HCT116 (cell line): Measurements from ENCODE around the gene MTUS2. TPM values are rescaled to one million over a fixed set of nuclear protein-coding genes. Genes with fewer than 3 reads are reported as not detected.

Source experiments
- ATAC-seq: fragments of 200-7000 bp; cut with Tn5 transposase; 2 replicates; pipeline ENCODE4 v1.9.1; 2020; ENCODE audit warnings: mild to moderate bottlenecking, moderate library complexity
- BruUV-seq: library from RNA; stranded (reverse); fragments of 400-500 nt; replicated peaks from 2 replicates; lab custom pipeline; 2021; lab: Mats Ljungman, UMichigan
- CTCF ChIA-PET: fragments of 300-600 bp; sonication (Branson Sonifier 250); formaldehyde crosslinking; loops from one replicate; lab custom pipeline; 2021; ENCODE audit warnings: antibody characterized with exemption; lab: Charles Lee
- POLR2A ChIA-PET: fragments of 300-600, 350-600 bp; sonication (Branson Sonifier 250); formaldehyde crosslinking; loops from one replicate; lab custom pipeline; 2021; ENCODE audit warnings: antibody characterized with exemption; lab: Charles Lee
- RAD21 ChIA-PET, 2 experiments: fragments of 300-600 bp; sonication (Branson Sonifier 250); formaldehyde crosslinking; loops; one replicate each; lab custom pipeline; 2023; ENCODE audit warnings: low total read pairs in 2 of 2; ENCODE audit not compliant: uncharacterized antibody in 2 of 2, unreplicated experiment in 2 of 2, low non-redundant PET in 1 of 2; lab: Charles Lee
- DNase-seq: peaks from one replicate; pipeline ENCODE4 v3.0.0-alpha.2; 2010; ENCODE audit warnings: low read depth, low spot score
- H2AFZ ChIP-seq: fragments of 200-600 bp; shearing (Covaris generic), sonication (generic); 2 replicates; pipeline ENCODE4 v1.6.1; 2017; ENCODE audit warnings: low read depth, mixed run types, mixed read lengths, antibody characterized with exemption, low read length; ENCODE audit not compliant: poor library complexity, severe bottlenecking
- H3K27ac ChIP-seq: 2 replicates; pipeline ENCODE4 v1.5.1; 2012; ENCODE audit warnings: low read depth, low read length
- H3K27me3 ChIP-seq: fragments of 200-600 bp; sonication (generic); 2 replicates; pipeline ENCODE4 v1.6.1; 2016; ENCODE audit warnings: mixed run types, low read length, mixed read lengths; ENCODE audit not compliant: insufficient read depth
- H3K36me3 ChIP-seq, 2 experiments: fragments of 200-500 bp in 1 of 2; fragments of 200-600 bp in 1 of 2; sonication (Bioruptor generic) in 1 of 2; sonication (generic) in 1 of 2; 2 replicates each; pipeline versions ENCODE4 v1.5.1 to v1.6.1; 2014 to 2016; ENCODE audit warnings: low read length in 2 of 2, inconsistent platforms in 1 of 2, mixed read lengths in 1 of 2, mixed run types in 1 of 2; ENCODE audit not compliant: insufficient read depth in 2 of 2, control insufficient read depth in 1 of 2
- H3K4me1 ChIP-seq, 2 experiments: fragments of 200-600 bp in 1 of 2; sonication (generic) in 1 of 2; 2 replicates each; pipeline versions ENCODE4 v1.5.1 to v1.6.1; 2012 to 2017; ENCODE audit warnings: low read length in 2 of 2, inconsistent platforms in 1 of 2, mild to moderate bottlenecking in 1 of 2, mixed read lengths in 1 of 2, mixed run types in 1 of 2, moderate library complexity in 1 of 2; ENCODE audit not compliant: insufficient read depth in 2 of 2, control insufficient read depth in 1 of 2
- H3K4me2 ChIP-seq: fragments of 200-600 bp; sonication (generic); 2 replicates; pipeline ENCODE4 v1.6.1; 2017; ENCODE audit warnings: mixed run types, low read length, mixed read lengths
- H3K4me3 ChIP-seq, 2 experiments: fragments of 200-600 bp in 1 of 2; sonication (generic) in 1 of 2; replicated peaks in 1 of 2; 2 replicates each; pipeline ENCODE4 v1.5.1; 2011 to 2016; ENCODE audit warnings: low read length in 2 of 2, control low read depth in 1 of 2, low read depth in 1 of 2, mild to moderate bottlenecking in 1 of 2, mixed read lengths in 1 of 2, mixed run types in 1 of 2
- H3K79me2 ChIP-seq: fragments of 200-600 bp; sonication (generic); 2 replicates; pipeline ENCODE4 v1.6.1; 2017; ENCODE audit warnings: mild to moderate bottlenecking, mixed run types, low read length, moderate library complexity, mixed read lengths; ENCODE audit not compliant: insufficient read depth
- H3K9ac ChIP-seq: fragments of 200-600 bp; sonication (generic); 2 replicates; pipeline ENCODE4 v1.6.1; 2016; ENCODE audit warnings: low read length, mixed read lengths
- H3K9me2 ChIP-seq: fragments of 200-600 bp; sonication (generic), shearing (Covaris generic); 2 replicates; pipeline ENCODE4 v1.6.1; 2017; ENCODE audit warnings: mixed run types, mild to moderate bottlenecking, moderate library complexity; ENCODE audit not compliant: insufficient read depth
- H3K9me3 ChIP-seq, 2 experiments: fragments of 200-500 bp in 1 of 2; fragments of 200-600 bp in 1 of 2; sonication (Bioruptor generic) in 1 of 2; sonication (generic) in 1 of 2; 2 replicates each; pipeline ENCODE4 v1.6.1; 2014 to 2017; ENCODE audit warnings: low read length in 2 of 2, mixed read lengths in 2 of 2, inconsistent platforms in 1 of 2, low read depth in 1 of 2, mild to moderate bottlenecking in 1 of 2, mixed run types in 1 of 2, moderate library complexity in 1 of 2; ENCODE audit not compliant: control insufficient read depth in 1 of 2, insufficient read depth in 1 of 2
- H4K20me1 ChIP-seq: fragments of 200-600 bp; sonication (generic), shearing (Covaris generic); 2 replicates; pipeline ENCODE4 v1.6.1; 2017; ENCODE audit warnings: mixed run types, mild to moderate bottlenecking, moderate library complexity; ENCODE audit not compliant: insufficient read depth
- CBX3 ChIP-seq: IDR thresholded peaks from 2 replicates; pipeline ENCODE4 v1.6.1; 2012; ENCODE audit warnings: low read depth
- CEBPB ChIP-seq: IDR thresholded peaks from 2 replicates; pipeline ENCODE4 v1.6.1; 2012; ENCODE audit warnings: low read depth
- CTCF ChIP-seq, 3 experiments: fragments of 200-600 bp in 1 of 3; sonication (generic) in 1 of 3; IDR thresholded peaks in 2 of 3; conservative IDR thresholded peaks in 1 of 3; 2 replicates each; pipeline ENCODE4 v1.5.1; 2012 to 2017; ENCODE audit warnings: low read depth in 2 of 3, low read length in 2 of 3, antibody characterized with exemption in 1 of 3, borderline replicate concordance in 1 of 3, control low read depth in 1 of 3, mild to moderate bottlenecking in 1 of 3, mixed read lengths in 1 of 3, mixed run types in 1 of 3, moderate library complexity in 1 of 3; ENCODE audit not compliant: insufficient read depth in 1 of 3
- EGR1 ChIP-seq: IDR thresholded peaks from 2 replicates; pipeline ENCODE4 v1.6.1; 2012; ENCODE audit warnings: low read depth
- ELF1 ChIP-seq: IDR thresholded peaks from 2 replicates; pipeline ENCODE4 v1.6.1; 2012; ENCODE audit warnings: low read depth, borderline replicate concordance
- EZH2 ChIP-seq: fragments of 200-600 bp; sonication (generic); IDR thresholded peaks from 2 replicates; pipeline ENCODE4 v1.6.1; 2017; ENCODE audit warnings: antibody characterized with exemption, mixed run types
- EZH2phosphoT487 ChIP-seq: fragments of 200-600 bp; IDR thresholded peaks from 2 replicates; pipeline ENCODE4 v1.6.1; 2018; ENCODE audit warnings: antibody characterized with exemption, borderline replicate concordance
- FOSL1 ChIP-seq: IDR thresholded peaks from 2 replicates; pipeline ENCODE4 v1.6.1; 2012; ENCODE audit warnings: low read depth
- JUND ChIP-seq: IDR thresholded peaks from 2 replicates; pipeline ENCODE4 v1.6.1; 2012
- POLR2A ChIP-seq: IDR thresholded peaks from 2 replicates; pipeline ENCODE4 v1.7.0; 2011; ENCODE audit warnings: borderline replicate concordance; ENCODE audit not compliant: insufficient read depth, insufficient read length; ENCODE audit errors: extremely low read depth
- REST ChIP-seq: IDR thresholded peaks from 2 replicates; pipeline ENCODE4 v1.6.1; 2012; ENCODE audit warnings: low read depth
- SIN3A ChIP-seq: IDR thresholded peaks from 2 replicates; pipeline ENCODE4 v1.6.1; 2012; ENCODE audit warnings: low read depth
- SP1 ChIP-seq: IDR thresholded peaks from 2 replicates; pipeline ENCODE4 v1.6.1; 2012; ENCODE audit warnings: low read depth
- SRF ChIP-seq: IDR thresholded peaks from 2 replicates; pipeline ENCODE4 v1.6.1; 2012; ENCODE audit warnings: low read depth
- TCF7L2 ChIP-seq: IDR thresholded peaks from 2 replicates; pipeline ENCODE4 v1.7.0; 2011; ENCODE audit warnings: borderline replicate concordance, inconsistent platforms; ENCODE audit not compliant: insufficient read depth, insufficient read length; ENCODE audit errors: extremely low read depth
- YY1 ChIP-seq: IDR thresholded peaks from 2 replicates; pipeline ENCODE4 v1.6.1; 2011; ENCODE audit warnings: low read length, low read depth, moderate library complexity, mild to moderate bottlenecking; ENCODE audit not compliant: insufficient replicate concordance; ENCODE audit errors: extremely low read depth
- ZFX ChIP-seq: fragments of 450-650 bp; IDR thresholded peaks from 2 replicates; pipeline ENCODE4 v1.6.1; 2017
- ZNF274 ChIP-seq: fragments of 200-500 bp; sonication (Bioruptor generic); IDR thresholded peaks from 2 replicates; pipeline ENCODE4 v1.6.1; 2014; ENCODE audit warnings: mild to moderate bottlenecking, low read depth, low read length, inconsistent platforms
- intact Hi-C: fragments of 100-400 bp; cut with micrococcal nuclease; formaldehyde crosslinking; loops from 2 replicates; pipeline ENCODE4 v1.10.0; 2022
- total RNA-seq: library from RNA; stranded (reverse); gene quantifications from one replicate; pipeline ENCODE4 v1.2.1, GENCODE V29; 2021; ENCODE audit not compliant: unreplicated experiment
- TF ChIP-seq, protein P1 (sequence below): IDR thresholded peaks from 2 replicates; pipeline ENCODE4 v1.6.1; 2012
- TF ChIP-seq, protein P2 (sequence below): IDR thresholded peaks from 2 replicates; pipeline ENCODE4 v1.6.1; 2011; ENCODE audit warnings: mild to moderate bottlenecking, low read length, moderate library complexity; ENCODE audit not compliant: insufficient replicate concordance; ENCODE audit errors: extremely low read depth

MTUS2 gene
- total RNA-seq, 1 experiment from 2014 or later, result 0.02 TPM

DNA sequence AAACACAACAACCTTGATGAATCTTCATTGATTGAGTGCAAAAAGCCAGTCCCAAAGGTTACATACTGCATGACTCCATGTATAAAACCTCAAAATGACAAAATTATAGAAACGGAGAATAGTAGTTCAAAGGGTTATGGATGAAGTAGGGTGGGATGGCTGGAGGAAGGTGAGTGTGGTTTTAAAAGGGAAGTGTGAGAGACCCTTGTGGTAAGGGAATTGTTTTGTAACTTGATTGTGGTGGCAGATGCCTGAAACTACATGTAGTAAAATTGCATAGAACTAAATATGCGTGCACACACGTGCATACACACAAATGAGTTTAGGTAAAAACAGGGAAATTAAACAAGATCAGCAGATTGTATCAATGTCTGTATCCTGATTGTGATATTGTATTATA is 340.7 kb downstream of the MTUS2 start:
- Histone ChIP-seq H4K20me1 (no peaks in the 10 kb centered on the region), H3K27ac (no peak overlapping the region), H3K9me2 (no peaks in the 10 kb centered on the region), H3K79me2 (no peaks in the 10 kb centered on the region), H3K9ac (no peak overlapping the region), H3K36me3 (no peaks in the 10 kb centered on the region), H3K4me1 (no peaks in the 10 kb centered on the region), H2AFZ (no peak overlapping the region), H3K4me3 (no peak overlapping the region), H3K27me3 (peaks cover 16% of the 10 kb centered on the region; the same call in 1 of the 2 replicates), H3K4me2 (no peak overlapping the region), H3K9me3 (no peaks in the 10 kb centered on the region)
- DNase-seq (no peak), ATAC-seq (no peak)
- POLR2A ChIA-PET, result no interaction called here
- BruUV-seq, result no TSS peak
- intact Hi-C loops, result no loop called here
- CTCF ChIA-PET, result no interaction called here
- TF ChIP-seq, protein P1, sequence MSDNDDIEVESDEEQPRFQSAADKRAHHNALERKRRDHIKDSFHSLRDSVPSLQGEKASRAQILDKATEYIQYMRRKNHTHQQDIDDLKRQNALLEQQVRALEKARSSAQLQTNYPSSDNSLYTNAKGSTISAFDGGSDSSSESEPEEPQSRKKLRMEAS, result no peak
- TF ChIP-seq ZNF274 (no peak), SRF (no peak), ZFX (no peak), EZH2phosphoT487 (no peak), REST (no peak), JUND (no peak), SP1 (no peak), FOSL1 (no peak), SIN3A (no peak), ELF1 (no peak), TCF7L2 (no peak), EGR1 (no peak), YY1 (no peak), CTCF (IDR thresholded peaks at IDR 0.05 in 2 of 3, conservative IDR thresholded peaks at IDR 0.05 in 1 of 3; ENCODE audit: borderline replicate concordance in 1 of 3, insufficient read depth in 1 of 3, low read depth in 2 of 3, low read length in 2 of 3) (no peak), CBX3 (no peak), POLR2A (no peak), CEBPB (no peak), EZH2 (no peak)
- TF ChIP-seq, protein P2, sequence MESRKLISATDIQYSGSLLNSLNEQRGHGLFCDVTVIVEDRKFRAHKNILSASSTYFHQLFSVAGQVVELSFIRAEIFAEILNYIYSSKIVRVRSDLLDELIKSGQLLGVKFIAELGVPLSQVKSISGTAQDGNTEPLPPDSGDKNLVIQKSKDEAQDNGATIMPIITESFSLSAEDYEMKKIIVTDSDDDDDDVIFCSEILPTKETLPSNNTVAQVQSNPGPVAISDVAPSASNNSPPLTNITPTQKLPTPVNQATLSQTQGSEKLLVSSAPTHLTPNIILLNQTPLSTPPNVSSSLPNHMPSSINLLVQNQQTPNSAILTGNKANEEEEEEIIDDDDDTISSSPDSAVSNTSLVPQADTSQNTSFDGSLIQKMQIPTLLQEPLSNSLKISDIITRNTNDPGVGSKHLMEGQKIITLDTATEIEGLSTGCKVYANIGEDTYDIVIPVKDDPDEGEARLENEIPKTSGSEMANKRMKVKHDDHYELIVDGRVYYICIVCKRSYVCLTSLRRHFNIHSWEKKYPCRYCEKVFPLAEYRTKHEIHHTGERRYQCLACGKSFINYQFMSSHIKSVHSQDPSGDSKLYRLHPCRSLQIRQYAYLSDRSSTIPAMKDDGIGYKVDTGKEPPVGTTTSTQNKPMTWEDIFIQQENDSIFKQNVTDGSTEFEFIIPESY, result no peak
- RAD21 ChIA-PET, result no interaction called here
